Stimulated activated CD8-positive, alpha-beta memory T cell treated with anti-CD3 and anti-CD28 coated beads, Interleukin-7, amount 100 ng/mL, for 4 hours (primary cell): Measurements from ENCODE around the gene ARGLU1.

Experiments
- DNase-seq, 2 donors: peaks; one replicate each; pipeline ENCODE4 v3.0.0-alpha.2; 2020; ENCODE audit warnings: low read depth in 2 of 2

Gene ARGLU1

DNA sequence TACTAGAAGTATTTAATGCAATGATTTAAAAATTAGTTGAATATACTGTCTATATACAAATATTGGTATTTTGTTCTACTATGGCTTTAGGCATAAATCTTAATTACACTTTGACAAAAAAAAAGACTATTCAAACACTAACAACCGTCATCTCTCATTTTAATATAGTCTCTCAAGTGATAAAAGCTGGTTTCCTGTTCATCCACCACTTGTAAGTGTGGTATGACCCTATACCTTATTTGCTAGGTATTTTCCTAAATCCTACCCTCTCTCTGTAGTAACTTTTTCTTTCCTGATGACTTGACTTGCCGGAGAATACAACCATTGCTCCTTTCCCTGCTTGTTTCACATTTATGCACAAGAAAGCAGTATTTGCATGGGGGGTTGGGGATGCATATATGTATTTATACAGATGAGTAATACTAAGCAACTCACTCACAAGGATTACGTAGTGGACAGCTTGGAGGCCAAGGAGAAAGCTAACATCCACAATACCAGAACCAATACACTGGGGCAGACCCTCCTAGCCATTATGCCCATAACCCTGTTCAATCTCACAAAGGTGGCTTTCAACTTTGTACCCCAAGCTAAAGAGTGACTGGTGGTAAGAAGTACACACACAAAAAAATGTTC lies 19.8 kb downstream of the ARGLU1 start:
- DNase-seq = no peak

DNA sequence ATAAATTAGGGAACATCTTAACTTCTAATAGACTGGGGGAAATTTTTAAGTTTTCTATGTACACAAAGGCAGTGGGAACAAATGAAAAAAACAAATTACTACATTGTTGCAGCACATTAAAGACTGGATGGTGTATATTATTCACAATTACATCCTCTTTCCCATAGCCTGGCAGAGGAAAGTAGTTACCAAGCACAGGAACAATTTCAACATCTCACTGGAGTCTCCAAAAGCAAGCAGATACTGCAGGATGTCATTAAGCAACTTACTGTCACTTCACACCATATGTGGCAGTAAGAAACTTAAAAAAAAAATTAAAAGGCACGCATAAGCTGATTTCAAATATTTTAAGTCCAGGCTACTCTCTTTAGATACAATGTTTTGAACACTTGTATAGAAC lies 26.1 kb downstream of the ARGLU1 start:
- no peak for DNase-seq

DNA sequence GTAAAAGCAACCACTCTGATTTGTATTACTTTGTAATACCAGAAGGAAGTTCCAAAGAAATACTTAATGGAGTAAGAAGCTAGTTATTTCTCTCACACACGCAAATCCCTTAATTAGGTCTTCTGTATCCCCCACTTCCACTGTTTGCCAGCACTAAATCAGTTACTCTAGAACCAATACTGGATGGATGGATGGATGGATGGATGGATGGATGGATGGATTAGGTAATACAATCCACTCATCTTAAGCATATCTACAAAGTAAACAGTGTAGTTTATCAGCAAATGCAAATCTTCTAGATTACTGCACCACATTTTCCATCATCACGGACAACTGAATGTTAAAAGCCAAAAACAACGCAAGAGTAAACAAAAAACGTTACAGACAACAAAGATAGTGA lies 27.3 kb downstream of the ARGLU1 start:
- no peak for DNase-seq

DNA sequence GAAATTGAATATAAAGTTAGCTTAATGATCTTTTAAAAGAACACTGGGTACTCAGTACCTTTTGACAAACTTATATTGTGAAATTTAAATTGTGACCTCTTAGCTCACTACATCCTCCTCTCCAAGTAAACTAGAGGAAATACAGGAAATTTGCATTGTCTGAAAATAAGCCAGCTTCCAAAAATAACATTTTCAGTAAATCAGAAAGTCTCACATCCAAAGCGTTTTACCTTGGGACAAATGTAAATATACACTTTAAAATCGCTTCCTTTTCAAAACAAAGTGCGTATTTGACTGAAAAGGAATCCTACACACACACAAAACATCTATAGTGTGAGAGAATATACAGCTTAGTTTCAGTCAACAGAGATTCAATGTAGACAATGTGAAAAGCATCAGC lies 30.4 kb downstream of the ARGLU1 start:
- DNase-seq = no peak

DNA sequence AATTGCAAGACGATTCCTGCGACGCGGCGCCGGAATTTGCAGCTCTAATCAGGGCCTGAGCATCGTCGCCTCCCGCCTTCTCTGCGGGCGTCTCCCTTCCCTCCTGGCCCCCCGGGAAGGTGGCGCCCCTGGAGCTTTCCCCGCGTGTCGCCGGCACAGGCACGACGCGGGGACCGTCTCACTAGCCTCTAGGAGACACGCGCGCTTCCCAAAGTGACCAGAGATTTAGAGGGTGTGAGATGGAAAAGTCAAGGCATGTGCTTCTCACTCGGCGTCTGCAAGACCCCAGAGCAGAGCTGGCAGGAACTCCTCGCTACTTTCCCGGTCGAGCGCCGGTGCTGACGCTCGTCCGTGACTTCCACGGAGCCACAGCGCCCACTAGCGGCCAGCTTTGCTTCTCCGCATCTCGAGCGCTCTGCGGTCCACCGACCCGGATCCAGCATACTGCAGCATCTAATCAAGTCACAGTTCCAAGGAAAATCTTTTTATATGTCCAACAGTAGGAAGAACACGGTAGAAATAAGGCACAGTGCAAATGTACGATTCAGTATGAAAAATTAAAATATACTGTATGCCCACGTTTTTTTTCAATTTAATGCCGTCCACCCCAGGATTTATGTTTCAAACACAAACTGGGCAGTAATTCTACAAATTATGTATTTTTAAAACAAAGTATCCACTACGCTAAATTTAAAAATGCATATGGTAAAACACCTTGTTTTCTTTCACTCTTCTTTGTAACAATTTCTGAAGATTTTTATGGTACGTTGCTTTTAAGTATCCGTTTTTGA lies 31.5 kb downstream of the ARGLU1 start:
- DNase-seq = peak; percentile 63 to 76

DNA sequence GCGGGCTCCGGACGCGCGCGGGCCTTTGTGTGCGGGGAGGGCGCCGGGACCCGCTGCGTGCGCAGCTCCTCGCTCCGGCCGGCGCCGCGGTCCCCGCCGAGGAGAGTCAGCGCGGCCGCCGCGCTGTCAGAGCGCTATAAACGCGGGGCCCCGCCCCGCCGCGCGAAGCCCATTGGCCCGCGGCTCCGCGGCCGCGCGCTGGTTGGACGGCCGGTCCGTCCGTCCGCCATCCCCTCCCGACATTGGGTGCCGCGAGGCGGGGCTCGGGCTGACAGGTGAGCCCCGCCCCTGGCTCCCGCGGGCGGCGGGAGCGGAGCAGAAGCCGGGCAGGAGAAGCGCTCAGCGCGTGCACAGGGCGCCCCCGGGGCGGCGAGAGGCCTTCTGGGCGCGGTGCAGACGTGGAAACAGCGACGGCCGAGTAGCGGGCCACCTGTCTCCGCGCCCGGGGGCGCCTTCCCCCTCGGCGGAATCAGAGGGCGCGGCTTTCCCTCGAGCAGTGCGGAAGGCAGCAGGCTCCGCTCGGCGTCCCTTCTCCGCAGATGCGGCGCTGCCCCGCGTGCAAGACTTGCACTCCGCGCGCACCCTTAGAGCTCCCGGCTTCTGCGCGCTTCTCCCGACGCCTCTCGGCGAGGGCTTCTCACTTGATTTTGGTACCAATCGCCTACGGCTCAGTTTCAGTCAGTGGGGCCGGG lies 32.2 kb downstream of the ARGLU1 start, which contains the start of gene EFNB2:
EFNB2 (minus strand) TSS at position 111 of the 692 bp plus-strand sequence. CDS start 698 bp downstream, outside the sequence.
- DNase-seq = peak; percentile 61 to 85

DNA sequence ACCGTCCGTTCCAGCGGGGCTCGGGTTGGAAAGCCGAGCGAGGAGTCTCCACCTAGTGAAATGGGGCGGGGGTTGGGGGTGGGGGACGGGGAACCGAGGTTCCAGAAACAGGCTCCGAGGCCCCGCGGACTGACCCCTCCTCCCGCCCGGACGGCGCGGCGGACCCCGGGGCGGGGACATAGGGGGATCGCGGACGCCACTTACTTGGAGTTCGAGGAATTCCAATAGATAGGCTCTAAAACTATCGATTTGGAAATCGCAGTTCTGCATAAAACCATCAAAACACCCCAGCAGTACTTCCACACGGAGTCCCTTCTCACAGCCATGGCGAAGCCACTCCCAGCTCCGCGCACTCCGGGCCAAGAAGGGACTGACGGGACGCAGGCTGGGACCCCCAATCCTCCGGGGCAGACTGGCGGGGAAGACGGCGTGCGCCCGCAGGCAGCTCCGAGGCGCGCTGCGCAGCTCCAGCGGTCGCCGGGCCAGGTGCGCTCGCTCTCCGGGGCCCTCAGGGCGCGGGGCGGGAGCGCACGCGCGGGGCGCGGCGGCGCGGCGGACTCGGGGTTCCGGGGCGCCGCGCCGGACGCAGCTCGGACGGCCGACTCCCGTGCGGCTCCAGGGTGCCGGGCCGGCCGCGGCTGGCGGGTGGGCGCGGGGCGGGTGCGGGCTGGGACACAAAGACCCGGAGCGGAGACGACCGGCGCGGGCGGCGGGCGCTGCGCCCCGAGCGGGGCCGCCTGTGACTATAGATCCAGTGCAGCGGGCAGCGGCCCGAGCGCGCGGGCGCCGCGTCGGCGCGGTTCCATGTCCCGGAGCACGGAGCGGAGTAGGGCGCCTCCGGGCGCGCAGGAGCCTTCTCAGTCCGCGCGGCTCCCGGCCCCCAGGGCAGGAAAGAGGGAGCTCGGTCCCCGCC lies 33.0 kb downstream of the ARGLU1 start:
- no peak for DNase-seq

DNA sequence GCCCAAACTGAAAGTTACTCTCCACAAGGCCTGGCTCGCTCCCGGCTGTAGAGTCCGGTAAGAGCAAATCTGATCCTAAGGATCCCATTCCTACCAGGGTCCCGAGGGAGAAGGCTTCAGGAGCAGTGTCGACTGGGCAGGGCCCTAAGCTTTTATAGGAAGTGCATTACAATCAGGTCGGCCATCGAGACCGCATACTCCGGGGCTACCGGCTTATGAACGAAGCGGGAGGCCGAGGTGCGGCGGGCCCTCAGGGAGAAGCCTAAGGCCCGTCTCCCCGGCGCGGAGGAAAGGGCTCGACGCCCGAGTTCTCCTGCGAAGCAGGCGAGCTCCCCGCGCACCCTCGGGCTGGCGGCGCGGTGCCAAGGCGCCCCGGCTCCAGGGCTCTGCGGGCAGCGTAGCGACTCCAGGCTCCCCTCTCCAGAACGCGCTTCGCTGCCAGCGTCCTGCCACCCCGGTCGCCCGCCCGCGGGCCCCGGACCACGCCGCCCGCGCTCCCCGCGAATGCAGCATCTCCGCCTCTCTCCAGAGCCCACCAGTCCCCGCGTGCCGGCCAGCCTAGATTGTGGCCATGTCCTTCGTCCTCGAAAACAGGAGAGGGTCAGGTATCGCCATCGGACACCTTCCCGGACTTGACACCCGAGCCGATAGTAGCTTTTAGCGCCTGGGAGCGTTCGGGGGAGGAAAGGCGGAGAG lies 33.8 kb downstream of the ARGLU1 start:
- no peak for DNase-seq

DNA sequence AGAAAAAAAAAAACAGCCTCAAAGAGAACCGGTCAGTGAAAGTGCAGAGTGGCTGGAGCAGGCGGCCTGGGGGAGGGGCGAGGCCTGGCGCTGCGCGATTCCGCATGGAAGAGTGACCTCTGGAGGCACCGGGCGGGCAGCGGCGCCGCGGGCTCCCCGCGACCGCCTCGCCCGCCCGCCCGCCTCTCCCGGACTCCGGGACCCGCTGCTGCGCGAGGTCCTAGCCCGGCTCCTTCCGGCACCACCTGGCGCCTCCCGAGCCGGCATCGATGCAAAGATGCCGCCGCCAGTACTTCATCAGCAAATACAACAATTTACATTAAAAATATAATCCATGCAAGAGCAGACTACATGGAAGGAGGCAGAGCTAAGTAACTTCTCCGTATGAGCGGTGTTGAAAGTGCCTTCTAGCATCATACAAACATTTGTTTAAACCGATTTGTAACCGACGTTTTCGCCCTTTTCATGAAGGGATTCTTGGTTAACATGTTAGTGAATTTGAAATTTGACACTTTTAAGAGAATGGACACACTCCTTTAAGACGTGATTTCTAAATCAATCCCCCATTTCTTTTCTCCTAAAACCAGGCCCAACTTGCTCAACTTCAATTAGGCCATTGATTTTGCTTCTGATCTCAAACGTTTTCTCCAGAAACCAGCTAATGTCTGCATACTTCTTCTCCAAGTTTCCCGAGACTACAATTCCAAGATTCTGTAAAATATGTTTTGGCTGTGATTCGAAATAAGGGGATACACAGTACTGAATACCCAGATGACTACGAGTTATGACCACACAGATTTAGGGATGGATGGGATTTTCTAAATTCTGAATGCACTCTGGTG lies 34.6 kb downstream of the ARGLU1 start:
- peak in 1 of 2 donors; percentile 3 for DNase-seq

DNA sequence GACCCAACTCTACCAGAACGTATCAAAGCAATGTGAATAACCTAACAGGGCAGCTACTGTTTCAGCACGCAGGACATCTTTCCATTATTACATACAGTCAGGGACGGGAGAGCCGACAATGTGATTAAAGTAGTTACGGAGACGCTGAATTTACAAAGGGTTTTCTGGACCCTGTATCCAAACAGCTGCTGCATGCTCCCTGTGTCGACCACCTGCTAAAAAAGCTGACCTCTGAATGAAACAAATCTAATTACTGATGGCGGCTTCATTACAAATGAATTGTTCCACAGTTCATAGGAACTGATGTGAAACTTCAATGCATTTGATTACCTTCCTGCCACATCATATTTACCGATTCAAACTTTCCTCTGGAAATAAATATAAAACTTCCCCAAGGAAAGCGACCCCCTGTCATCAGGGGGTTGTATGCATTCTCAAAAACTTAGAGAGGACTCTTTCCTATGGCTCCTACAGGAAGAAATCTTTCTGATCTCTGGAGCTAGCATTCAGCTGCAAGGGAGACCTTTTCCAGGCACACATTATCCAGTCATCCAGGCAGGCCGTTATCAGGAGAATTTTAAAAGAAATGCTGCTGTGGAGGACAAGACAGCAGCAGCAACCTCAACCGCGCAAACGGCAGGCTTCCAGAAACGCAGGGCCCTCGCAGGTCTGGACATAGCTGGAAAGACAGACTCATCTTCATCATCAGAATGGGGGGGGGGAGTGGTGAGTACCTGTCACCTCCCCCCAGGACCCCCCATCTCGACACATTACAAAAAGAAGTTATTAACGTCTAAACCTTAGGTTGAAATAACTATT lies 35.6 kb downstream of the ARGLU1 start:
- no peak for DNase-seq

DNA sequence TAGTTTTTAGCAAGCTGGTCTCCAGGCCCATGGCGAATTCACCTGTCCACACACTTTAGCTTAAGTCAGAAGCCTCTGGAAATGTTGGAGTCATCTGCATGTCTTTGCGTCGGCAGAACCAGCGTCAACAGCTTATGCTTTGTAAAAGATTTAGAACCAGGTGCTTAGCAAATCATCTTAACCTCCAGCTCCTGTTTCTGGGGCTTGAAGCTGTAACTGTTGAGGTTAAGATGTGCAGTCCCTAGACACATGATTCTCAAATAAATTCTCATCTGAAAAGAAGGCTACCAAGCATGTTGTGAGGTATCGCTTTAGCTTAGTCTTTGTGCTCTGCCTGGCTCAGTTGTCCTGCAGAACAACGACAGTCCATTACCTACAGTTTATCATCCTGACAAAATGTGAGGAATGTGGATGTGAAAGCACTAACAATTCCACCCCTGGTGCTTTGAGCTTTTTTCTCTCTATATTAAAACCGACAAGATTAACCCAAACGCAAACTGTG lies 36.9 kb downstream of the ARGLU1 start:
- no peak for DNase-seq

DNA sequence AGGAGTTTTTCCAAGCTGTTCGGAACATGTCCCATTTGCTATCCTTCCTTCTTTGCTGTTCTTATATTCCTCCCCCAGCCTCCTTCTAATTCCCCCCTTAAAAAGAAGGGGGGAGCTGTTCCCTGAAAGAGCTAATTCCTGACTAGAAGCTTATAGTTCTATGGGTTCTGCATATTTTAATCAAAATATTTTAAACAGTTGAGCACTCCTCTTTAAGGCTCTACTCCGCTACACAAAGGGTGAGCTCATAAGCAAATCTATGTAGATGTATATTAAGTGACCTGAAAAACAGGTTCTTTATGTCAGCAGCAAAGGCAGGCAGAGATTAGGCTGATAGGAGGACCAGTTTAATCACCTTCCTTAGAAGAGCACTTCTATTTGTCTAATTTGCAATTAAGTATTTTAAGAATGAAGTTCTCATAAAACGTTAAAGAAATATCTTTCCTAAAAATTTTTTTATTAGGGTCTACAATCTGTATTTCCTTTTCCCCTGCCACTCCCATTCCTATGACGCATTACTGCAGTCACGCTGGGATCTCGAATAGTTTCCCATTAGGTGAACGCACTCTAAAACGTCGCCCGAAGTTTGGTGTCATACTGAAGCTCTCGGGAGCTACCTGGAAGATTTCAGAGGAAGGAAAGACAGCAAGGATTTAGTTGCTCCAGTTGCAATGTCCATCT lies 37.6 kb downstream of the ARGLU1 start:
- DNase-seq = no peak

DNA sequence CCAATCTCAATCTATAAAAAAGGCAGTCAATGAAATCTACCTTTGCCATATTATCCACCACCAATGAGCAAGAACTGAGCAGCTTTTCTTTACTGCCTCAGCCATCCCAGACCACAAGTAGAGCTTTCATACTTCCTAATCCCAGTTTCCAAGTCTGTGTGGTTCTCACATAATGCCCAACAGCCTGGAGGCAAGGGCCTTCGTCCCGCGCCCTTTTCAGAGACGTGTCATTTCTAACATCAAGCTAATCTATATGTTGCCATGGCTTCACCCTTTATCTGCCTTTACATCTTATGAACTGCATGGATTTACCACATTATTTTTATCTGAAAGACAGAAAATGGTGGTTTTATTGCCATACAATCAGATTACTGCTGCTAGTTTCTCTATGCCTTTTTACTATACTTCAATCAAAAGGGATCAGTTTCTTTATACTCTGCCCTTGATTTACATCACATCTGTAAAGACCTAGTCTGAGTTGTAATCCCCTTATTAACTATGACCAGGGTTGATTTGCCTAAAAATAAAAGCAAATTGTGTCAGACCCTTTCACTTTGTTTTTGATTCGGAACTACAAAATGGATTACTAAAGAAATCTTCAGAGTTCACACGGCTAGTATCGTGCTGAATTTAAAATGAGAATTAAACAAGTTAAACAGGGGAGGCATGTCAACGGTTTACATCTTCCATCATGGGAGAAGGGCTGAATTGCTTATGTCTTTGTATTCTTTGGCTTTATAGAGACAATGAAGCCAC lies 38.3 kb downstream of the ARGLU1 start:
- DNase-seq = no peak

DNA sequence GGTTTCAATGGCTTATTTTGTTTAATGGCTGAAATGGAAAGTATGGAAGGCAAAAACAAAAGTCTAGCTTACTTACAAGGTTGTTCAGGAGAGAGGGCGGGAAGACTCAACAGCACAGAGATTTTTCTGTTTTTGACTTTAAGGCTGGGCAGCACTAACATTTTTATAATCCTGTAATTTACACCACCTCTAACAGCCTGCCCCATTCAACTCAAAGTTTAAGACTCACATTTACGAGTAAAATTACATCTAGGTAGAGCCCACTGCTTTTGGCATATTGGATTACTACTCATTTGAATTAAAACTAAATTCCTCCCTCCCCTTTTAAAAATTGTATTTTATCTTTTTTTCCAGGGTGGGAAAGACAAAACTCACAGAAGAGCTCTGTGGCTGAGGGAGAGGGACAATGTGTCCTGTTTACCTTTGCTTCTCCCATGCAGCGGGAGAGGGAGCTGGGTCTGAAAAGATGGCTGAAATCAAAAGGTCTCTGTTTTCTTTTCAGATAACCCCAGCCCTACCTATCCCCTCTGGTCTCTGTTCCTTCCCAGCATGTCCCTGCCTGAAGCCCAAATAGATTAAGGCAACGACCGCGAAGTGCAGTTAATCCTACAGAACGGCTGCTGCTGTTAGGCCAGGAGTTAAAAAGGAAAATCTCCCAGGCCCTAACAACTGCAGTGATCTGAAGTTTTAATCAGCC lies 39.1 kb downstream of the ARGLU1 start:
- no peak for DNase-seq

DNA sequence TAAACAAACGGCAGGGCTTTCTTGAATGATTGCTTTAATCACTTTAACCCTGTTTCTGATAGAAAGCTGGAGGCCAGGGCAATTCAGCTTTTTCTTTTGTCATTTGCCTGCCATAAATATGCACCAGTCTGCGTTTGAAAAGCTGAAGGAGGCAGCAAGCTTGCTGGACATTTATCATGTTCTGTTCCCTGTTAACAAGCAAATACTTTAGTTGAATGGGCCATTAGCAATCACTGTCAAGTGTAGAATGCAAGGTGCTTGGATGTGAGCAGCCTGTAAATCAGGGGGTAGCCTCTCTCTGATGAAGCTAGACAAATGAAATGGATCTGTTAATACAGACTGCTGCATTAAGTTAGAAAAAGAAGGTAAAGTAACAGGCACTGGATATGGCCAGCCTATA lies 40.1 kb downstream of the ARGLU1 start:
- no peak for DNase-seq

DNA sequence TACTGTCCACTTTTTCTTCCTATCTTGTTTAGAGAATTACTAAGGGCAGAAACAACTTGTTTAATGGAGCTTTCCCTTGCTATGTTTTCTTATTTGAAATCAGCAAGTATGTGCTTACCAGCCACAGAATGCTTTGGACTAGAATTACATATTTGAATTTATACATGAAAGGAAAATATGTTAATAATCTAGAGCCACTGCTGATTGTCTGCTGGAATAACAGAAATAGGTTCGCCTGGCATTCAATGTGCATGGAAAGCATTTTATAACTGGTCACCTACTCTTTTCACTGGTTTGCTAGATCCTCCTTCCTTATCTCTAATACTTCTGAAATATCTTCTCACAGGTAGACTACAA lies 40.5 kb downstream of the ARGLU1 start:
- no peak for DNase-seq

DNA sequence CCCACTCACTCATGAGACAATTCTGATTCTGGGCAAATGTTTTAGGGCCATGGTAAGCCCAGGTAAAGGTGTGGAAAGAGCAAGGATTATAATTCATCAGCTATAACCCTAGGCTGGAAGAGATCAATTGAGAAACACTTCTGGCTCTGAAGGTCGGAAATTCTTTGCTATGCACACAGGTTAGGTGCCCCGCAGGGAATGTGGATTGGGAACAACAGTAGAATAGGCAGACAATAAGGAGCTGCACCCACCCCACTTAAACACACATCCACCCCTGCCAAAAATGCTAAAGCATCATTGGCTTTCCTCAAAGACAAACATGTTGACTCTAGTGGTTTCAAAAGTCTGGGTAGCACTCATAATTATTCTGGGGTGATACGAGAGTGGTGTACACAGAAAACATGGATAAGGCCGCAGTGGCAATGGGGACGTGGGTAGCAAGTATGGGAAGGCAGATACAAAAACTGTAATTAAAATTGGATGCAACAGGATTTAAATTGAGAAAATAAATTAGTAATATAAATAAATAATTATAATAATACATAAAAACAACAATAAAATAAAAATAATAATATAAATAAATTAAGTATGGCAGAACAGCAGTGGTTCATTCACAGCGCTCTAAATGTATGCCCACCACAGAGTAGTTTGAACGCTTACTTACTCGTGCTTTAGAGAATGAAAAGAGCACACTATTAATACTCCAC lies 41.0 kb downstream of the ARGLU1 start:
- DNase-seq = no peak
